SKM-1 treated with dmso at 0.1 percent for 144 hours (cell line): ENCODE data around the gene SIPA1L3.

Experiments used
- DNase-seq: peaks from one replicate; lab custom pipeline; 2025; ENCODE audit not compliant: unreplicated experiment; lab: John Stamatoyannopoulos, UW

The SIPA1L3 gene

DNA sequence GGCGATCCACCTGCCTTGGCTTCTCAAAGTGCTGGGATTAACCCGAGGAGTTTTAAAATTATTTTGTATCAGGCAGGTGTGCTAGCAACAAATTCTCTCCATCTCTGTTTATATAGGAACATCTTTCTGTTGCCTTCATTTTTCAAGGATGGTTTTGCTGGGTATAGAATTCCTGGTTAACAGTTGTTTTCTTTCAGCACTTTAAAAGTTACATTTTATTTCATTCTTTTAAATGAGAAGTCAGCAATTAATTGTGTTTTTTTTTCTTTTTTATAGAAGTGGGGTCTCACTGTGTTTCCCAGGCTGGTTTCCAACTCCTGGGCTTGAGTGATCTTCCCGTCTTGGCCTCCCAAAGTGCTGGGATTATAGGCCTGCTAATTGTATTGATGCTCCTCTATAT is 273.1 kb downstream of the SIPA1L3 start:
- no peak for DNase-seq

DNA sequence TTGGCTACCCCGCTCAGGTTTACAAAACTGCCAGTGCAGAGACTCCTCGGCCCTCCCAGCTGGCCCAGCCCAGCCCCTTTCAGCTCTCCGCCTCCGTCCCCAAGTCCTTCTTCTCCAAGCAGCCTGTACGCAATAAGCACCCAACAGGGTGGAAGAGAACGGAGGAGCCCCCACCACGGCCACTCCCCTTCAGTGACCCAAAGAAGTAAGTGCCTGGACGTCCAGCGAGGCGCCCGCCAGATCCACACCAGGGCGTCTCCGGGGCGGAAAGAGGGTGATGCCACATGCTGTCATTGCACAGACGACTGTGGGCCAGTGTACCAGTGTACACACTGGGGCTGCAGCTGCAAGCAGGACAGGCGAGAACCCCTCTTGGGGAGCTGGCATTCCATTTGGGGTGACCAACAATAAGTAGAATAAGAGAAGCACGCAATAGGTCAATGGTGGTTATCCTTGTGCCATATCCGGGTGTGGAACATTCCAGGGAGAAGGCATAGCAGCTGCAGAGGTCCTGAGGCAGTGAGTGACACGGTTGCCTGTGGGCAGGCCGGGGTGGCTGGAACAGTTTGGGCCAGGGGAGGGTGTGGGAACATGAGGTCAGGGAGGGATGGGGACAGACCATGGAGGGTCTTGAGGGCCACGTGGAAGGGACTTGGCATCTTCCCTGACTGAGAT is 275.7 kb downstream of the SIPA1L3 start:
- no peak for DNase-seq

DNA sequence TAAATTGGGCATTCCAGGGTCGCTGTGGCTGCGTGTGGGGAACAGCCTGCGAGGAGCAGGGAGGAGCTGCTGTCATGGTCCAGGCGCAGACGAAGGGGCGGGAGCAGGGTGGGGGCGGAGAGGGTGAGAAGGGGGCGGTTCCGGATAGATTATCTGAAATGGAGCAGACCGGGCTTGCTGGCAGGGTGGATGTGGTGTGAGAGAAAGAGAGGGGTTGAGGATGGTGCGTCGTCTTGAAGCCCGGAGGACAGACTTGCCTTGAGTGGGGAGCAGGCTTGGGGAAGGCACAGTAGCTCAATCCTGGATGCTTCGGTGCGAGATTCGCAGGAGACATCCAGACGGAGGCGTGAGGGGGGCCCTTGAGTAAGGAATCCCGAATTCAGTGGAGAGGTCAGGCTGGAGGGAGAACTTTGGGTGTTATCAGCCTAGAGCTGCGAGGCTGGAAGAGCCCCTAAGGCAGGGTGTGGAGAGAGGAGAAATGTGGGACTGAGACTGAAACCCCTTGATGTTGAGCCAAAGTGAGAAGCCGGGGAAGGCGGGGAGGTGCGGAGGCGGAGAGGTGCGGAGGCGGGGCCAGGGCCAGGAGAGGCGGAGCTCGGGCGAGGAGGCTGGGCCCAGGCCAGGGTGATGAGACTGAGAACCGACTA is 276.4 kb downstream of the SIPA1L3 start:
- DNase-seq = no peak

DNA sequence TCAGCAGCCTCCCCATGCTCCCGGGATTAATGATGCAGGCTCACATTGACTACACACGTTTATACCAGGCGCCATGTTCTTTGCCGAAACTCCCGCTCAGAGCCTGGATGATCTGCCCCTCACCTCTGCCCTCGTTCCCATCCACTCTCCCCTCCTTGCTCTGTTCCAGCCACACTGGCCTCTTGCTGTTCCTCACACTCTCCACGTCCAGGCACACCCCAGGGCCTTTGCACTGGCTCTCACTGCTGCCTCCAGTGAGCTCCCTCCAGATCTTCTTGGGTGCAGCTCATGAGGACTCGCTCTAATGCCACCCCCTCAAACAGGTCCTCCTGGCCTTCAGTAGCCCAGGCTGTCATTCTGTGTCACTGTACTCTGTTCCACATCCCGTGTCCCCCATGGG is 277.8 kb downstream of the SIPA1L3 start:
- DNase-seq = no peak

DNA sequence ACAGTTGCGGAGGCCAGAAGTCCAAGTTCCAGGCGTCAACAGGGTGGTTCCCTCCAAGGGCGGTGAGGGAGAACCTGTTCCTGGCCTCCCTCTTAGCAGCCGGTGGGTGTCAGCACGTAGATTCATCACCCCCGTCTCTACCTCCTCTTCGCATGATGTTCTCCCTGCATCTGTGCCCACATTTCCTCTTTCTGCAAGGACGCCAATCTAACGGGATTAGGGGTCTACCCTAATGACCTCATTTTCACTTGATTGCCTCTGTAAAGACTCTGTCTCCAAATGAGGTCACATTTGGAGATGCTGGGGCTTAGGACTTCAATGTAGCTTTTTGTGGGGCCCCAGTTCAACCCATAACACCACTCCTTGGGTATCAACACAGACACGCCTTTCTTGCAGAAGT is 278.6 kb downstream of the SIPA1L3 start:
- DNase-seq = no peak

DNA sequence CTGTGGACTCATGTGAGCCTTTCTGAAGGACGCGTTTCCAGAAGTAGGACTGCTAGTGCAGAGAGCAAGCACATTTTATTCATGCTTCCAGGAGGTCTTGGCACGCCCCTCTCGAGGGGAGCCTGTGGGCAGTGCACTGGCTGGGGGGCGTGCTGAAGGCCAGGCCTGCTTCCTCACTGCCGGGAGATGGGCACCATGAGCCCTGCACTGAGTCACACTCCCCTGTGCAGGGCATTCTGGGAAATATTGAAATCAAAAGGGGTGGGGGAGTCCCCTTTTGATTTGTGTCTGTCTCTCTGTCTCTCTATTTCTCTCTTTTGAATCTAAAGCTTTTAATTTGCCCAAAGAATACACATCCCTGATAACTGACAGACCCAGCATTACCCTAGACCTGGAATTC is 283.1 kb downstream of the SIPA1L3 start:
- no peak for DNase-seq

DNA sequence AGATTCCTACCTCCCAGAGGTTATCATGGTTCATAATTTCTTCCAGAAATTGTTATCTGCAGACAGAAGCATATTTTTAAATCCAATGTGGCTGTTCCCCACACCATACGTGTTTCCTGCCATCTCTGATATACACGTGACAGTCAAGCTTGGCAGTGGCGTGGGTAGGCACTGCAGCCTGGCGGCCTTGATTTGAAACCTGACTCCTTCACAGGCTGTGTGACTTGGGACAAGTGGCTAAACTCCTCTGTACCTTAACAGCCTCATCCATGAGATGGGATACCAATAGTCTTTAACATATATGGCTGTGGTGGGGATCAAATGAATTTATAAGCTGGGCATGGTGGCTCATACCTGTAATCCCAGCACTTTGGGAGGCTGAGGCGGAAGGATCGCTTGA is 283.8 kb downstream of the SIPA1L3 start:
- DNase-seq = no peak

DNA sequence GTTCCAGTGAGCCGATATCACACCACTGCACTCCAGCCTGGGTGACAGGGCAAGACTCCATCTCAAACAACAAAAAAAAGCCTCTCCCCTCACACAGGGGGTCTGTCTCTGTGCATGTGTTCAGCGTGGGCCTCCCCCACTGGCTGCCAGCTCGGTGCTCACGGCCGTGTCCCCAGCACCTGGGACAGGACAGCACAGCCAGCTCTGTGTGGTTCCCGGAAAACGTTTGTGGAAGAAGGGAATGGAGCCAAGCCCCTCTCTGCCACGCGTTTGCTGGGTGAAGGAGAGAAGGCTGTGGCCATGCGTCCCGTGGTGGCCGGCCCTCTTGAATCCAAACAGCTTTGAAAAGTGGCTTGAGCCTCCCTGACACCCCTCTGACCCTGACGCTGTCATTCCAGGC is 284.7 kb downstream of the SIPA1L3 start:
- no peak for DNase-seq

DNA sequence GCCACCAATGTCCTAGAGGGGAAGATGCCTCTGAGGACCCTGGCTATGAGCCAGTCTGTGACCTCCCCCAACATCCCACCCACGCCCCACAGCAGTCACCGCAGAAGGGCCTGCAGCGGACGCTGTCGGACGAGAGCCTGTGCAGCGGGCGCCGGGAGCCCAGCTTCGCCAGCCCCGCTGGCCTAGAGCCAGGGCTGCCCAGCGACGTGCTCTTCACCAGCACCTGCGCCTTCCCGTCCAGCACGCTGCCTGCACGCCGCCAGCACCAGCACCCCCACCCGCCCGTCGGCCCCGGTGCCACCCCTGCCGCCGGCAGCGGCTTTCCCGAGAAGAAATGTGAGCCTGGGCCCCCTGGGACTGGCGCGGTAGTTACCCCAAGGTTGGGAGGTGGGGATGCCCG is 286.4 kb downstream of the SIPA1L3 start:
- DNase-seq = no peak

DNA sequence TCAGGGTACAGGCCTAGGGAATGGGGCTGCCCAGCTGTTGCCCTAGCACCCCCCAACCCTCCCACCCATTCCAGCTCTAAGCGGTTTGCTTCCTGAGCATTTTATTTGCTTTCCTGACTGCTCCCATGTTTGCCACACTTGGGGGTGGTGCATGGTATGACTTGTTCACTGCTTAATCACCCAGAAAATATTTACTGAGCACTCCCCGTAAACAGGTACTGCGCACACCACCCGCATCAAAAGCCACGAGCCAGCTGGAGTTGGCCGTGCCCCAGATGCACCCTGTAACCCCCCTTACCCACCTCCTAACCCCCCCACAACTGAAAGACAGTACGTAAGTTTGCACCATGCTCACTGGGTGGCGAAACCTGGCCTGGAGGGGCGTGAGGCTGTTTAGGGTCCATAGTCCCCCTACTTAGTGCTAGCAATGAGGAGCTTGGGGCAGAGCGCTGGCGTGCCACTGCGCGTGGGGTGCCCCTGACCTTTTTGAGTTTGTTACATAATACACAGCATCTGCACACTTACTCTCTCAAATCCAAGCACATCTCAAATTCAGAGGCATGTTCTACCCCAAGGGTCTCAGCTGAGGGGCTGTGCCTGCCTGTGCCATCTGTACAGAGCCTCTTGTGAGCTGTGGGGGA is 287.2 kb downstream of the SIPA1L3 start:
- DNase-seq = no peak

DNA sequence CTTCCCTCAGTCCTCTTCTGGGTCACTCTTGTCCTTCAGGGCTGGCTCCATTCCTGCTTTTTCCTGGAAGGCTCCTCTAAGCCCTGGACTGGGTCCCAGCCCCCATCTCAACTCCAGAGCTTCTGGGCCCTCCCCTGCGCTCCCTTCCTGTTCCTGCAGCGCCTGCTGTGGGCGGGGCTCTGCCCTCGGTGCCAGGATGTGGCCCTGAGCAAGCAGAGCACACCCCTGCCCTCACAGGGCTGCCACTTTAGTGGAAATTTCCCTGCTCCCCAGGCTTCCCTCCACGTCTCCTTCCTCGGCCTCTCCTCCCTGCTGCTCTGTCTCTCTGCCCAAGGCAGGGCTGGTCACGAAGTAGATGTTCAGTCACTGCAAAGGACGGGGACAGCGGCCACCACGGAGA is 288.2 kb downstream of the SIPA1L3 start:
- no peak for DNase-seq

DNA sequence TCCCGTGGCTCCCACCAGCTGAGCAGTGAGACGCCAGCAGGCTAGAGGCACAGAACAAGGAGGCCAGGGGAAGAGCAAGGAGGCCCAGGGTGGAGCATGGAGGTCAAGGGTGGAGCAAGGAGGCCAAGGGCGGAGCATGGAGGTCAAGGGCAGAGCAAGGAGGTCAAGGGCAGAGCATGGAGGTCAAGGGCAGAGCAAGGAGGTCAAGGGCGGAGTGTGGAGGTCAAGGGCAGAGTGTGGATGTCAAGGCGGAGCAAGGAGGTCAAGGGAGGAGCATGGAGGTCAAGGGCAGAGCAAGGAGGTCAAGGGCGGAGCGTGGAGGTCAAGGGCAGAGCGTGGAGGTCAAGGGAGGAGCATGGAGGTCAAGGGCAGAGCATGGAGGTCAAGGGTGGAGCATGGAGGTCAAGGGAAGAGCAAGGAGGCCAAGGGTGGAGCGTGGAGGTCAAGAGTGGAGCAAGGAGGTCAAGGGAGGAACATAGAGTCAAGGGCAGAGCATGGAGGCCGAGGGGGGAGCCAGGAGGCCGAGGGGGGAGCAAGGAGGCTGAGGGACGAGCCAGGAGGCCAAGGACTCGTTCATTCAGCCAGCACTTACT is 289.3 kb downstream of the SIPA1L3 start:
- DNase-seq = no peak

DNA sequence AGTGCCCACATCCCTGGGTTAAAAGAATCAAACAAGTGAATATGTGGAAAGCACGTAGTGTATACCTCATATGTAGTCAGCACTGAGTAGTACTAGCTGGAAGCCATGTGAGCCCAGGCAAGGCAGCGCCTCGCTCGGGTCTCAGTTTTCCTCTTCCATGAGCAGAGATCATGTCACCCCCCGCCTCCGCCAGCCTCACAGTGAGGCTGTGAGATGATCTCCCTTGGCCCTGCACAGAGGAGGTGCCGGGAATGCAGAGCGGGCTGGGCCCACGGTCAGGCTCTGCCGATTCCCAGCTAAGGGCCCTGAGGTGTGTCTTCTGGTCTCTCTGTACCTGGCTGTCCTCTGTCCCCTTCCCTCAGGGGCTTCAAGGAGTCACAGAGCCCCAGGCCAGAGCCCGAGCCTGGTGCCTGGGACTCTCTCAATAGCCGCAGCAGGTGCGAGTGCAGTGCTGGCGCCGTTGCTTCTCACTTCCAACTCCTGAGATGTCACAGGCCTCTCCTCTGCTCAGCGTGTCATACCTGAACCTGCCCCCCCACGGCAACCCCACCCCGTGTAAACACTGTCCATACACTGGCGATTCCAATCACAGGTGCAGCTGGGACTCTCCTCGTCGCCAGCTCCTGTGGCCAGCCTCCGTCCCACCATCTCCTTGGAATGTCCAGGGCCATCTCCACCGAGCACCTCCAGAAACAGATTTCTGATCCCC is 290.1 kb downstream of the SIPA1L3 start:
- no peak for DNase-seq

DNA sequence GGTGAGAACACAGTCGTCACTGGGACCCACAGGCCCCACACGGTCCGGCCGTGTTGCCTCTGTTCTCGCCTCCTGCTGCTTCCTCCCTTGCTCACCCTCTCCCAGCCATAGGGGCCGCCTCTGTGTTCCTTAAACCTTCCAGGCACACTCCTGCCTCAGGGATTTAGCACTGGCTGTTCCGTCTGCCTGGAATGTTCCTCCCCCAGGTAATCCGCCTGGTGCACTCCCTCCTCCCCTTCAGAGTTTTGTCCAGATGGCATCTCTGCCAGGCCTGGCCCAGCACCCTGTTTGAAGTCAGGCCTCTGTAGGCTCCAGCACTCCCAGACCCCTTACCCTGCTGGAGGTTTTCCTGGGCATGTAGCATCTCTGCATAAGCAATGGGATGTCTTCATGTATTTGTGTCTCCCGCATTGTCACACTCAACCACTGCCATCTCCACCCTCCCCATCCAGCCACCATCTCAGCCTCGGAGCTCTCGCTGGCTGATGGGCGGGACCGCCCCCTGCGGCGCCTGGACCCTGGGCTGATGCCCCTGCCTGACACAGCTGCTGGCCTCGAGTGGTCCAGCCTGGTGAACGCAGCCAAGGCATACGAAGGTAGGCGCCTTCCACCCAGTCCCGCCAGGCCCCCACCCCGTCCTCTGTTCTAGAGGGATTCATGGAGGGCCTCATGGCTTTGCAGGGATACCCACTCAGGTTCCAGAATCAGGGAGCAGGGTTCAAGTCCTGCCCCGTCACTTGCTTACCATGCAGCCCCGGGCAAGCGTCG is 291.1 kb downstream of the SIPA1L3 start:
- DNase-seq = no peak

DNA sequence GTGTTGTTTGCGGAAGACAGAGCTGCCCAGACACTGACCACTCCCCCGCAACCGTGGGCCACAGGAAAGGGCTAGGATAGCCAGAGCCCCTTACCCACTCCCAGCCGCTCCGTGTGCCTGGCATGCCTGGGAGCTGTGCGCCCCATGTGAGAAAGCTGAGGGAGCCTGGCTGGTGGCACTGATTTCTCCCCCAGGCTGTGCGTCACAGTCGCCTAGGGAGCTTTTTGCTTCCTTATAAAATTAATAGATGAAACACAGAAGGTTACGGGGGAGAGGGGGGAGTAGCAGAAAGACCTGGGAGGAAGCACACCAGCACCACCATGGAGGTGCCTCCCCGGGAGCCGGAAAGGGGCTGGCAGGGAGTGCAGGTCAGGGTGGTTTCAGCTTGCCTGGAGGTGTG is 292.3 kb downstream of the SIPA1L3 start:
- no peak for DNase-seq

DNA sequence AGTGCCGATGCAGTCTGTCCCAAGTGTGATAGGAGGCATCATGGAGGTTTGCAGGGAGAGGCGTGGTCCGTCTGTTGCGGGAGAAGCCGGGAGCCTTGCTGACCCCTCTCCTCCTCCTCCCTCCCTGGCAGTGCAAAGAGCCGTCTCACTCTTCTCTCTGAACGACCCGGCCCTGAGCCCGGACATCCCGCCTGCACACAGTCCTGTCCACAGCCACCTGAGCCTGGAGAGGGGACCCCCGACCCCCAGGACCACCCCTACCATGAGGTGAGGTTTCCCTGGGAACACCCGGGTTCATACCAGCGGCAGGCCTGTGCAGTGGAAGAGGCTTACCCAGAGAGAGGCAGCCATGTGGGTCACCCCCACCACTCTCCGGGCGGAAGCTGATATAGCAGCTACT is 294.7 kb downstream of the SIPA1L3 start:
- DNase-seq = no peak

DNA sequence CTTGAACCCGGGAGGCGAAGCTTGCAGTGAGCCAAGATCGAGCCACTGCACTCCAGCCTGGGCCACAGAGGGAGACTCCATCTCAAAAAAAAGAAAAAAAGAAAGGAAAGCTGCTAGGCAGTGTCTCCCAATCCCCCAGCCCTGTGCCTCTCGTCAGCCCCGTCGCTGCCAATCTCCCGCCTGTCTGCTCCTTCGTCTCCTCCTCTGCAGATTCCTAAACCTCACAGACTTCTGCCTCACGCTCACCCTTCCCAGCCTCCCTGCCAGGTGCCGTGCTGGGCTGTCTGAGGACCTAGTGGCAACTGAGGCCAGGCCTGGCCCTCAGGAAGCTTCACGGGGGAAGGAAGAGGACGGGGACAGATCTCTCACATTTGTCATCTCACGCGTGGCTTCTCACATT is 295.5 kb downstream of the SIPA1L3 start:
- no peak for DNase-seq

DNA sequence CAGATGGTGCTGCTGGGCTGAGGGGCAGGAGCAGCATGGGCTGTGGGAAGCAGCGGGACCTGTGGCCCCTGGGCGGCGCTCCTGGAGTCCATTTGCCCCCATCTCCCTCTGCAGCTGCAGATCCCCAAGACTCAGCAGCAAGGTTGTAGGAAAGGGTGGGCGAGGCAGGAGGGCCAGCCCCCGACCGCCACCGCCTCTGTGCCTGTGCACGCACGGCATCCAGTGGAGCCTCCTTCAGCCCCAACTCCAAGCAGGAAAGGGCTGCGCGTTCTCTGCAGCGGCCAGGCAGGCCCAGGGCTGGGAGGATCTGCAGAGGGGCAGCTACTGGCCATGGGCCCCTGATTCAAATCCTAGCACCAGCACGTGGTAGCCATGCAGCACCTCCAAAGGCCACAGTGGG is 296.2 kb downstream of the SIPA1L3 start:
- DNase-seq = no peak

DNA sequence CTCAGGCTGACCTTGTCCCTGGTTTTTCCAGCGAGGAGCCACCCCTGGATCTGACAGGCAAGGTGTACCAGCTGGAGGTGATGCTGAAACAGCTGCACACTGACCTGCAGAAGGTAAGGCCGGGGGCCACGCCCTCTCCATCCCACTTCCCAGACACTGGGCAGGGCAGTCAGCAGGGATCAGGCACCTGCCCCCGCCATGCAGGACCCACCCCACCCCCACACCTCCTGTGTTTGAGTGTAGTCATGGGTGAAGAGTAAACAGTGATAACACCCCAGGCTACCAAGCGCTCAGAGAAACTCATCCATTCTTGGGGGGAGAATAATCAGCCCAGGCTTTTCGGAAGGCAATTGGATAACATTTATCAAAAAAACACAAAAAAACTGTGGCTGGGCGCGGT is 297.1 kb downstream of the SIPA1L3 start:
- DNase-seq = no peak

DNA sequence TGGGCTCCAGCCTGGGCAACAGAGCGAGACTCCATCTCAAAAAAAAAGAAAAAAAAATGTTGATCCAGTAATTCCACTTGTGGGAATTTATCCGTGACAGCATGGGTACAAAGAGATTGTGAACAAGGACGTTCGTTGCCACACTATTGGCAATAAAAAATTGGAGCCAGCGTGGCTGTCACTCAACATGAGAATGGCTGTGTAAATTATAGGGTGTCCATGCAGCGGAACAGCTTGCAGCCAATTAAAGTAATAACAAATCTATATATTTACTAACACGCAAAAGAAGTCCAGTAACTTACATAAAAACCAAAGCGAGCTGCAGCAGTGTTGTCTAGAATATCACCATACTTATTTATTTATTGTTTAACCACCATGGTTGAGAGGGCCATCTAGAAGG is 297.7 kb downstream of the SIPA1L3 start:
- DNase-seq = no peak
